GM19372 (cell line): ENCODE data around the gene TASL.
A peak's percentile ranks its signal among the peaks of the same experiment; 100 is the strongest.
"Not testable (repeated sequence)": the region's sequence is repeated elsewhere in the genome, so short reads cannot be mapped to it uniquely, and the experiment has no call there.

ENCODE experiments used
- ATAC-seq: cut with Tn5 transposase; IDR thresholded peaks from one replicate; pipeline ENCODE4 v1.9.1; 2021; ENCODE audit warnings: mild to moderate bottlenecking, low read depth, moderate library complexity; ENCODE audit not compliant: unreplicated experiment

TASL gene

DNA sequence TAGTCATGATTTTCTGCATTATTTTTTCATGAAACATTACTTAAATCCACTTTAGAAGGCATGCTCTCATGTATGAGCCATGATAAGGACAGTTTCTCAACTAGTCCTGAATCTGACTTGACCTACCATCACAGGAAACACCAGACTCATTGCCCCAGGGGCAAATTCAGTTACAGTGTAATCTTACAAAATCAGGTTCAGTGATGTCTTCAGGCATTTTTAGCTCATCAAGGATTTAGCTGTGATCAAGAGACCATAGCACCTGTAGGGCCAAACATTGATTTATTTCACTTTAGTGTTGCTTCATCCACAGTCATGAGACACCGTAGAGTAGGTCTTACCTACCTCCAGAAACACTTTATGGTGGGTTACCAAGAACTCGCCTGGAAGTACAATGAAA, 3.1 kb upstream of the TASL start:
- no peak for ATAC-seq

- ATAC-seq: no peak
Observed at GRCh38 chrX:30576881-30577280, 685 bp downstream of the TASL start.

DNA sequence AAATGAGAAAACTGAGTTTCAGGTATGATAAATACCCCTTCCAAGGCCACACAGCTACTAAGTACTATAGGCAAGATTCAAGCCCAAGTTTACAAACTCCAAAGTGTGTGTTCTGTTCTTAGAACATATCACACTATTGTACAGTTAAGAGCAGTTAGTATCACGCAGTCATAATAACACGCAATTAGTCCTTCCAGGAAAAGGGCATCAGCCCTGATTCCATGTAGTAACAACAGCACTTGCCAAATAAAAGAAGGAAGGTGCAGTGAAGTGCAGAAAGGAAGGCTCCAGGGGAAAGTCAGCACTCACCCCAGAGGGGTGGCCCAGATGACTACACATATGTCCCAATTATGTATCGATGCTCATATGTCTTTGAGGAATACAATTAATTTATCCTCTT, 4.4 kb downstream of the TASL start:
- ATAC-seq: no peak

DNA sequence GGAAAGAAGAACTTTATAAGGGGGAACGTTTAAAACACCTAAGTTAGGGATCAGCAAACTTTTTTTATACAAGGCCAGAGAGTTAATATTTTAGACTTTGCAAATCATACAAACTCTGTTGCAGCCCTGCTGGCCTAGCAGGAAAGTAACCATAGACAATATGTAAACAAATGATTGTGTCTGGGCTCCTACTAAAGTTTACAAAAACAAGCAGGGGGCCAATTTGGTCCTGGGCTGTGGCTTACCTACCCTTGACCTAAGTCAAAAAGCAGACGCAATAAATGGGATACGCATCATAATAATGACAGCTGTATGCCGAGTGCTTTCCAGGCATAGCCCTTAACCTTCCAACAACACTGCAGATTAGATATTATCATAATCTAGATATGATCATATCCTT, 4.9 kb downstream of the TASL start:
- no peak for ATAC-seq

DNA sequence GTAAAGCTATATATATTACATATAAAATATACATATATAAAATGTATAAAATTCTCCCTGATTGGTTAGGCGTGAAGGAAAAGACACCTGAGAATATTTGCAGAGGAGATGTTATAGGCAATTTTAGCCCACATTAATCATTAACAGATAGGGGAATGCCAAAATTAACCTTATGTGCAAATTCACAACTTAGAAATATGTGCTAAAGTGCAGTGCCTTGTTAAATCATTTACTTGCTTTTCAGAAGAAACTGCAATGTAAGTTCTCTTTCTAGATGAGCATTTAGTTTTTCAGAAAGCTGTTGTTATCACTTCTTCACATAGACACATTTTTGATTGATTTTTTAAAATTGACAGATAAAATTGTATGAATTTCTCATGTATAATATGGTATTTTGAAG, 5.6 kb downstream of the TASL start:
- peak; percentile 47 for ATAC-seq

DNA sequence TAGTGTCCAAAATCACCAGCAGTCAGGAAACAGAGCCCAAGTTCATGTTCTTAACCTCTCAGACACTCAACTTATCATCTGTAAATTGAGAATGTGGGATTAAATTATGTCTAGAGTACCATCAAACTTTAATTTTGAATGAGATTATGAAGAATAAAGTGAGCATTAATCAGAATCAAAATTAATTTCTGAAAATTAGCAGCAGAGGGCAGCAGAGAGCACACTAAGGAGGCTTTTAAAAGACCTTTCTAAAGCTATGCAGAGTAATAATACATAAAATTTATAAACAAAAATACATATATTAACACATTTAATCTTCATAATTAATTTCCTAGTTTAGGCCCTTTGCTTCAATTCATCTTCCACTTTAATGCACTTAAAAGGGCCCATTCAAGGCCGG, 7.1 kb downstream of the TASL start:
- no peak for ATAC-seq

DNA sequence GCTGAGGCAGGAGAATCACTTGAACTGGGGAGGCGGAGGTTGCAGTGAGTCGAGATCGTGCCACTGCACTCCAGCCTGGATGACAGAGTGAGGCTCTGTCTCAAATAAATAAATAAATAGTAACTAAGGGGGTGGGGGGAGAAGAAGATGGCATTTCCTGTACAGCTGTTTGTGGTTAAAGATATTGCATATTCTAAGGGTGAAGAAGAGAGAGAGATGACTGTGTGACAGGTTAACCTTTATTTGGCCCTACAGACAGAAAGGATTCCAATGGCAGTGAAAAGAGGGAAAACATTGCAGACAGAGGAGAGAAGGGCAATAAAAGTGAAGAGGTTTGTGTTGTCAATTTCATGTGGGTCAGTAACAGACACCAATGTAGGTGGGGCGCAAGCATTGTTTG, 9.4 kb downstream of the TASL start:
- no peak for ATAC-seq

DNA sequence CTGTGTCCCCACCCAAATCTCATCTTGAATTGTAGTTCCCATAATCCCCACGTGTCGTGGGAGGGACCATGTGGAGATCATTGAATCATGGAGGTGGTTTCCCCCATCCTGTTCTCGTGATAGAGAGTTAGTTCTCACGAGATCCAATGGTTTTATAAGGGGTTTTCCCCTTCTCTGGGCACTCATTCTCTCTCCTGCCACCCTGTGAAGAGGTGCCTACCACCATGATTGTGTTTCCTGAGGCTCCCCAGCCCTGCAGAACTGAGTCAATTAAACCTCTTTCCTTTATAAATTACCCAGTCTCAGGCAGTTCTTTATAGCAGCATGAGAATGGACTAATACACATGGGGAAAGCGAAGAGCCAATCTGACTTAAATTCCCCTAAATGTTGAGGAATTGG, 14.5 kb downstream of the TASL start:
- not testable (repeated sequence) for ATAC-seq

DNA sequence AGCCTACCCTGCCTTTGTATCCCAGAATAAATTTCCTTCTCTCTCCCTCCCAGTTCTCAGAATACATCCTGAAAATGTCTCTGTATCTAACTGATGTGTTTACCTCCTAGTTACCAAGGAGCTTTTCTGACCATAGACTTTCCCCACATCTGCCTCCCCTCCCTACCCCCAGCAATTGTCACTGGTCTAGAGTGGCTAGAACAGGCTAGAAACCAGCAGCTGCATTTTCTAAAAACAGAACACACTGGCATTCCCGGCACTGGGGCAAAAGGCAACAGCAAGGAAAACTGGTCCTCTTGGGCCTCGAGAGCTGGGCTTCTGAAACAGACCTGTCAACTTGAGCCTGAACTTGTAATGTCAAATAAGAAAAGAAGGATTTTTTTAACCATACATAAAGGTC, 16.4 kb downstream of the TASL start:
- no peak for ATAC-seq

DNA sequence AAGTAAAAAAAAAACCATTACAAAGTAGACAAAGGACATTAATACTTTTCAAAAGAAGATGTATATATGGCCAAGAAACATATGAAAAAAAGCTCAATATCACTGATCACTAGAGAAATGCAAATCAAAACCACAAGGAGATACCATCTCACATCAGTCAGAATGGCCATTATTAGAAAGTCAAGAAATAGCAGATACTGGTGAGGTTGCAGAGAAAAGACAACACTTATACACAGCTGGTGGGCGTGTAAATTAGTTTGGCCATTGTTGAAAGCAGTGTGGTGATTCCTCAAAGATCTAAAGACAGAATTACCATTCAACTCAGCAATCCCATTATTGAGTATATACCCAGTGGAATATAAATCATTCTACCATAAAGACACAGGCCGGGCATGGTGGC, 39.3 kb downstream of the TASL start:
- ATAC-seq: no peak

GRCh38 chrX:30533835-30534234, 43.7 kb downstream of the TASL start:
- ATAC-seq: no peak

DNA sequence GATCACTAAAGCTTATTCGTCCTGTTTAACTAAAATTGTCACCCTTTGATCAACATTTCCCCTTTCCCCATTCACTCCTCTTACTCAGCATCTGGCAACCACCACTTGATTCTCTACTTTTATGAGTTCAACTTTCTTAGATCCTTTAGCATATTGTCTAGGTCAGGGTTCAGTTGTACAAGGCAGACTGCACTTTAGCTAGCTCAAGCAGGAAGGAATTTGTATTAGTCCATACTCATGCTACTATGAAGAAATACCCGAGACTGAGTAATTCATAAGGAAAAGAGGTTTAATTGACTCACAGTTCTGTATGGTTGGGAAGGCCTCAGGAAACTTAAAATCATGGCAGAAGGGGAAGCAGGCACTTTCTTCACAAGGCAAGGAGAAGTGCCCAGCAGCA, 44.3 kb downstream of the TASL start:
- no peak for ATAC-seq

- ATAC-seq: no peak
Observed at GRCh38 chrX:30530606-30531005, 47.0 kb downstream of the TASL start.

GRCh38 chrX:30525732-30526131, 51.8 kb downstream of the TASL start:
- no peak for ATAC-seq

GRCh38 chrX:30521440-30522182, 56.0 kb downstream of the TASL start:
- ATAC-seq: no peak

- ATAC-seq: no peak
Observed at GRCh38 chrX:30513284-30513683, 64.3 kb downstream of the TASL start.
